HUES64 (cell line): ENCODE results near the gene C1QC.
A peak's percentile ranks its signal among the peaks of the same experiment; 100 is the strongest.

Source experiments
- H3K27ac ChIP-seq: 2 replicates; pipeline ENCODE4 v1.7.0; 2013; ENCODE audit warnings: low read depth, low read length, inconsistent platforms
- H3K27me3 ChIP-seq: 2 replicates; pipeline ENCODE4 v1.6.1; 2013; ENCODE audit warnings: mild to moderate bottlenecking, low read length; ENCODE audit not compliant: insufficient read depth
- H3K36me3 ChIP-seq: 2 replicates; pipeline ENCODE4 v1.6.1; 2013; ENCODE audit warnings: mild to moderate bottlenecking, low read length; ENCODE audit not compliant: insufficient read depth
- H3K4me1 ChIP-seq: 2 replicates; pipeline ENCODE4 v1.6.1; 2013; ENCODE audit warnings: mild to moderate bottlenecking, low read length, moderate library complexity; ENCODE audit not compliant: insufficient read depth
- H3K4me3 ChIP-seq: 2 replicates; pipeline ENCODE4 v1.5.1; 2013; ENCODE audit warnings: mild to moderate bottlenecking, low read length, moderate library complexity
- H3K9ac ChIP-seq: 2 replicates; pipeline ENCODE4 v1.6.1; 2013; ENCODE audit warnings: mild to moderate bottlenecking, low read depth, low read length
- H3K9me3 ChIP-seq: 2 replicates; pipeline ENCODE4 v1.6.1; 2013; ENCODE audit warnings: low read depth, low read length; ENCODE audit not compliant: insufficient read depth
- WGBS: fragments of 150-250, 120-280 bp; methylation state at CpG from one replicate; pipeline ENCODE4 v1.1.7; 2013; ENCODE audit warnings: missing lambda C conversion rate; 5-methylcytosine and 5-hydroxymethylcytosine counted together

Gene C1QC

GRCh38 chr1:22619252-22619651 is 24.2 kb upstream of the C1QC start:
- no peak overlapping the region for H3K27ac ChIP-seq
- H3K36me3 ChIP-seq = no peaks in the 10 kb centered on the region
- no peaks in the 10 kb centered on the region for H3K9me3 ChIP-seq
- H3K4me1 ChIP-seq = no peaks in the 10 kb centered on the region
- no peak overlapping the region for H3K9ac ChIP-seq
- 90% methylated on average over 7 of the region's 7 CpGs for WGBS
- no peaks in the 10 kb centered on the region; the same call in 1 of the 2 replicates for H3K27me3 ChIP-seq
- no peak overlapping the region for H3K4me3 ChIP-seq

GRCh38 chr1:22619798-22620197 is 23.6 kb upstream of the C1QC start:
- WGBS = 88% methylated on average over 12 of the region's 12 CpGs
- H3K27me3 ChIP-seq = no peaks in the 10 kb centered on the region; the same call in 1 of the 2 replicates
- H3K9ac ChIP-seq = no peak overlapping the region

GRCh38 chr1:22621761-22622160 is 21.7 kb upstream of the C1QC start:
- Histone ChIP-seq H3K4me1 (peaks cover 5% of the 10 kb centered on the region; the same call in 1 of the 2 replicates), H3K27me3 (peaks cover 2% of the 10 kb centered on the region), H3K27ac (no peak overlapping the region), H3K9ac (no peak overlapping the region), H3K4me3 (no peak overlapping the region), H3K9me3 (no peaks in the 10 kb centered on the region), H3K36me3 (no peaks in the 10 kb centered on the region)
- 89% methylated on average over 3 of the region's 4 CpGs for WGBS

More at GRCh38 chr1:22619798-22620197, 23.6 kb upstream of the C1QC start:
- no peaks in the 10 kb centered on the region for H3K36me3 ChIP-seq
- H3K4me3 ChIP-seq = no peak overlapping the region
- H3K27ac ChIP-seq = no peak overlapping the region
- H3K4me1 ChIP-seq = no peaks in the 10 kb centered on the region
- no peaks in the 10 kb centered on the region for H3K9me3 ChIP-seq

- H3K9me3 ChIP-seq = no peaks in the 10 kb centered on the region
- H3K4me1 ChIP-seq = peaks cover 23% of the 10 kb centered on the region
- no peaks in the 10 kb centered on the region for H3K36me3 ChIP-seq
- no peak overlapping the region for H3K27ac ChIP-seq
- H3K27me3 ChIP-seq = peaks cover 2% of the 10 kb centered on the region
- 41% methylated on average over 9 of the region's 9 CpGs for WGBS
- no peak overlapping the region for H3K4me3 ChIP-seq
- no peak overlapping the region for H3K9ac ChIP-seq
Observed at GRCh38 chr1:22625262-22625925, 18.0 kb upstream of the C1QC start.

- WGBS = 29% methylated on average over 20 of the region's 20 CpGs
- H3K27ac ChIP-seq = no peak overlapping the region
- peaks cover 27% of the 10 kb centered on the region for H3K4me1 ChIP-seq
- H3K36me3 ChIP-seq = no peaks in the 10 kb centered on the region
- no peak overlapping the region for H3K9ac ChIP-seq
- no peaks in the 10 kb centered on the region for H3K9me3 ChIP-seq
- no peak overlapping the region for H3K4me3 ChIP-seq
- peaks cover 2% of the 10 kb centered on the region for H3K27me3 ChIP-seq
Observed at GRCh38 chr1:22626237-22627157, 16.9 kb upstream of the C1QC start.

GRCh38 chr1:22627331-22627730 is 16.1 kb upstream of the C1QC start:
- no peak overlapping the region for H3K9ac ChIP-seq
- peaks cover 2% of the 10 kb centered on the region; the same call in 1 of the 2 replicates for H3K27me3 ChIP-seq
- no peak overlapping the region for H3K4me3 ChIP-seq
- no peak overlapping the region for H3K27ac ChIP-seq
- H3K4me1 ChIP-seq = peaks cover 30% of the 10 kb centered on the region
- no peaks in the 10 kb centered on the region for H3K36me3 ChIP-seq
- no peaks in the 10 kb centered on the region for H3K9me3 ChIP-seq
- 78% methylated on average over 5 of the region's 5 CpGs for WGBS

GRCh38 chr1:22628698-22629444 is 14.6 kb upstream of the C1QC start:
- peak overlapping the region; percentile 53; the same call in 1 of the 2 replicates for H3K27ac ChIP-seq
- peaks cover 30% of the 10 kb centered on the region for H3K4me1 ChIP-seq
- H3K9me3 ChIP-seq = no peaks in the 10 kb centered on the region
- H3K4me3 ChIP-seq = no peak overlapping the region
- no peak overlapping the region for H3K9ac ChIP-seq
- peaks cover 2% of the 10 kb centered on the region; the same call in 1 of the 2 replicates for H3K27me3 ChIP-seq
- WGBS = 25% methylated on average over 7 of the region's 11 CpGs
- H3K36me3 ChIP-seq = no peaks in the 10 kb centered on the region

GRCh38 chr1:22629886-22630285 is 13.5 kb upstream of the C1QC start:
- H3K36me3 ChIP-seq = no peaks in the 10 kb centered on the region
- no peak overlapping the region for H3K4me3 ChIP-seq
- peaks cover 30% of the 10 kb centered on the region for H3K4me1 ChIP-seq
- WGBS = 8% methylated on average over 2 of the region's 2 CpGs
- peak overlapping the region; percentile 51; the same call in 1 of the 2 replicates for H3K27ac ChIP-seq
- peaks cover 2% of the 10 kb centered on the region; the same call in 1 of the 2 replicates for H3K27me3 ChIP-seq
- H3K9ac ChIP-seq = no peak overlapping the region
- H3K9me3 ChIP-seq = 0 out of 2 replicates have a peak, but pooled peaks cover 4% of the 10 kb centered on the region

GRCh38 chr1:22633697-22634463 is 9.6 kb upstream of the C1QC start:
- WGBS = 96% methylated on average over 10 of the region's 10 CpGs

GRCh38 chr1:22635436-22635835 is 8.0 kb upstream of the C1QC start:
- Histone ChIP-seq H3K9ac (no peak overlapping the region), H3K4me1 (peaks cover 7% of the 10 kb centered on the region; the same call in 1 of the 2 replicates)
- WGBS = 83% methylated on average over 7 of the region's 7 CpGs

More at GRCh38 chr1:22633697-22634463, 9.6 kb upstream of the C1QC start:
- no peak overlapping the region for H3K9ac ChIP-seq
- H3K27ac ChIP-seq = no peak overlapping the region
- no peaks in the 10 kb centered on the region for H3K27me3 ChIP-seq
- no peaks in the 10 kb centered on the region for H3K36me3 ChIP-seq
- peaks cover 22% of the 10 kb centered on the region for H3K4me1 ChIP-seq
- 0 out of 2 replicates have a peak, but pooled peaks cover 4% of the 10 kb centered on the region for H3K9me3 ChIP-seq
- no peak overlapping the region for H3K4me3 ChIP-seq

More at GRCh38 chr1:22635436-22635835, 8.0 kb upstream of the C1QC start:
- Histone ChIP-seq H3K36me3 (no peaks in the 10 kb centered on the region), H3K27me3 (no peaks in the 10 kb centered on the region), H3K27ac (no peak overlapping the region), H3K9me3 (0 out of 2 replicates have a peak, but pooled peaks cover 4% of the 10 kb centered on the region), H3K4me3 (no peak overlapping the region)
